ENCODE measurements around the gene LINC00632. TPM values are rescaled to one million over a fixed set of nuclear protein-coding genes. Genes with fewer than 3 reads are reported as not detected.

Gene LINC00632
- total RNA-seq, 1 donor from 2014 or later: 140 TPM

GRCh38 chrX:140725500-140725899 lies 15.9 kb downstream of the LINC00632 start:
- no peak overlapping the region for H3K4me3 ChIP-seq
- H3K4me1 ChIP-seq: no peaks in the 10 kb centered on the region
- TF ChIP-seq POLR2A (IDR thresholded peaks at IDR 0.05): no peak
- no peak for TF ChIP-seq POLR2AphosphoS5 (IDR thresholded peaks at IDR 0.05; ENCODE audit: insufficient read depth in 1 of 2, low read depth in 1 of 2)
- TF ChIP-seq CTCF (IDR thresholded peaks at IDR 0.05): no peak
- H3K27ac ChIP-seq: no peak overlapping the region
- intact Hi-C loops (cut with DNase I): no loop called here
- no peaks in the 10 kb centered on the region for H3K36me3 ChIP-seq
- no peaks in the 10 kb centered on the region for H3K9me3 ChIP-seq
- H3K27me3 ChIP-seq: no peaks in the 10 kb centered on the region
- DNase-seq (ENCODE audit: extremely low spot score in 2 of 2): no peak

- H3K4me3 ChIP-seq: no peak overlapping the region
- peak in 2 of 3 experiments; percentile 32 to 46 for TF ChIP-seq CTCF (IDR thresholded peaks at IDR 0.05)
- no peak for TF ChIP-seq POLR2A (IDR thresholded peaks at IDR 0.05)
- no peak for DNase-seq (ENCODE audit: extremely low spot score in 2 of 2)
- no peaks in the 10 kb centered on the region for H3K9me3 ChIP-seq
- H3K4me1 ChIP-seq: no peaks in the 10 kb centered on the region
- no peaks in the 10 kb centered on the region for H3K27me3 ChIP-seq
- intact Hi-C loops (cut with DNase I): no loop called here
- H3K27ac ChIP-seq: no peak overlapping the region
- H3K36me3 ChIP-seq: no peaks in the 10 kb centered on the region
Measured at GRCh38 chrX:140733766-140734342, 24.3 kb downstream of the LINC00632 start.

- Histone ChIP-seq H3K36me3 (no peaks in the 10 kb centered on the region), H3K9me3 (no peaks in the 10 kb centered on the region), H3K4me1 (no peaks in the 10 kb centered on the region), H3K27me3 (no peaks in the 10 kb centered on the region), H3K4me3 (no peak overlapping the region), H3K27ac (no peak overlapping the region)
- intact Hi-C loops (cut with DNase I): no loop called here
- TF ChIP-seq CTCF (IDR thresholded peaks at IDR 0.05): no peak
- TF ChIP-seq POLR2A (IDR thresholded peaks at IDR 0.05): no peak
- no peak for TF ChIP-seq POLR2AphosphoS5 (IDR thresholded peaks at IDR 0.05; ENCODE audit: insufficient read depth in 1 of 2, low read depth in 1 of 2)
- no peak for DNase-seq (ENCODE audit: extremely low spot score in 2 of 2)
Measured at GRCh38 chrX:140744085-140744484, 34.5 kb downstream of the LINC00632 start.

- no peak overlapping the region for H3K27ac ChIP-seq
- no peaks in the 10 kb centered on the region for H3K9me3 ChIP-seq
- intact Hi-C loops (cut with DNase I): no loop called here
- no peaks in the 10 kb centered on the region for H3K4me1 ChIP-seq
- no peaks in the 10 kb centered on the region for H3K36me3 ChIP-seq
- no peak overlapping the region for H3K4me3 ChIP-seq
- no peak for TF ChIP-seq CTCF (IDR thresholded peaks at IDR 0.05)
- TF ChIP-seq POLR2A (IDR thresholded peaks at IDR 0.05): no peak
- no peak for TF ChIP-seq POLR2AphosphoS5 (IDR thresholded peaks at IDR 0.05; ENCODE audit: insufficient read depth in 1 of 2, low read depth in 1 of 2)
- no peak for DNase-seq (ENCODE audit: extremely low spot score in 2 of 2)
- H3K27me3 ChIP-seq: no peaks in the 10 kb centered on the region
Measured at GRCh38 chrX:140756941-140757340, 47.4 kb downstream of the LINC00632 start.

- H3K4me3 ChIP-seq: no peak overlapping the region
- no peaks in the 10 kb centered on the region for H3K4me1 ChIP-seq
- no peaks in the 10 kb centered on the region for H3K27me3 ChIP-seq
- TF ChIP-seq POLR2AphosphoS5 (IDR thresholded peaks at IDR 0.05; ENCODE audit: insufficient read depth in 1 of 2, low read depth in 1 of 2): no peak
- TF ChIP-seq CTCF (IDR thresholded peaks at IDR 0.05): peak; percentile 13 to 59 (median 45)
- intact Hi-C loops (cut with DNase I): no loop called here
- DNase-seq (ENCODE audit: extremely low spot score in 2 of 2): no peak
- no peak overlapping the region for H3K27ac ChIP-seq
- no peaks in the 10 kb centered on the region for H3K36me3 ChIP-seq
- no peaks in the 10 kb centered on the region for H3K9me3 ChIP-seq
Measured at GRCh38 chrX:140762061-140762460, 52.5 kb downstream of the LINC00632 start.
